Muscle of back (tissue), 11 donors: Measurements from ENCODE around the gene PTPN7. TPM values are rescaled to one million over a fixed set of nuclear protein-coding genes. Genes with fewer than 3 reads are reported as not detected.
"Not testable (repeated sequence)": the region's sequence is repeated elsewhere in the genome, so short reads cannot be mapped to it uniquely, and the experiment has no call there.

Experiments
- DNase-seq, 3 donors: peaks; one replicate each; pipeline versions ENCODE4 v3.0.0 to v3.0.0-alpha.2; 2013
- polyA plus RNA-seq, 10 donors: library from polyadenylated mRNA; unstranded; fragments of 120-200 nt; gene quantifications; one replicate each; pipeline ENCODE4 v1.2.1, GENCODE V29; 2013; ENCODE audit not compliant: insufficient read length in 10 of 10

PTPN7 gene
- polyA plus RNA-seq, 10 donors: 0.46 to 3.8 (median 0.78) TPM

- DNase-seq: peak in 2 of 3 donors; percentile 29 to 77
These were observed 28.2 kb downstream of the PTPN7 start for GRCh38 chr1:202131956-202132821.

GRCh38 chr1:202130816-202131522 is 29.4 kb downstream of the PTPN7 start:
- no peak for DNase-seq

- no peak for DNase-seq
These were observed 30.1 kb downstream of the PTPN7 start for GRCh38 chr1:202130297-202130721.

- DNase-seq: no peak
These were observed 30.7 kb downstream of the PTPN7 start for GRCh38 chr1:202129453-202130296.

GRCh38 chr1:202127836-202128622 is 32.4 kb downstream of the PTPN7 start:
- no peak for DNase-seq

DNA sequence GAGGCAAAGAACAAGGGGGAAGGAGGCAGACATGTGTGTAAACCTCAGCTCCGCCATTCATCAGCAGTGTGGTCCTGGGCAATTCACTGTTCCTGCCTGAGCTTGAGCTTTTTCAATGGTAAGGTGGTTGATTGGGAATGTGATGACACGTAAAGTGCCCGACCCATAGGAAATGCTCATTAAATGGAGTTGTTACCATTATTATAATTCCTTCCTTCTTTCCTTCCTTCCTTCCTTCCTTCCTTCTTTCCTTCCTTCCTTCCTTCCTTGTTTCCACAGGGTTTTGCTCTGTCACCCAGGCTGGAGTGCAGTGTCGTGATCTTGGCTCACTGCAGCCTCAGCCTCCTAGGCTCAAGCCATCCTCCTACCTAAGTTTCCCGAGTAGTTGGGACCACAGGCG is 33.3 kb downstream of the PTPN7 start:
- no peak for DNase-seq

DNA sequence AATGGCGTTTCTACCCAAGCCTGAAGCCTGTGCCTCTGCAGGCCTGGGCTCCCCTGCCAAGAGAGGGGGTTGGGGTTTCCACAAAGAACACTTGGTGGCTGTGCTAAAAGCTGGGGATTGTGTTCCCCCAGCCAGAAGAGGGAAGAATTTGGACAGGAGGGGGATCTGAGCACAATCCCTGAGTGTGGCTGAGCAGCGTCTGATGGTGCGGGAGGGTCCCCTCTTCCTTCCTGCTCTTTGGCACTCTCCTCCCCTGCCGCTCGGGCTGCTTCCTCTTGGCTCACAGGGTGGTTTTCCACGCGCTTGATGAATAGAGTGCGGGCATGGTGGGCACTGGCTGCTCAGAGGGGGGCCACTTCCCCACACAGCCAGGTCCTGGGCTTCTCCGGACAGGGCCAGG is 34.0 kb downstream of the PTPN7 start:
- DNase-seq: no peak

DNA sequence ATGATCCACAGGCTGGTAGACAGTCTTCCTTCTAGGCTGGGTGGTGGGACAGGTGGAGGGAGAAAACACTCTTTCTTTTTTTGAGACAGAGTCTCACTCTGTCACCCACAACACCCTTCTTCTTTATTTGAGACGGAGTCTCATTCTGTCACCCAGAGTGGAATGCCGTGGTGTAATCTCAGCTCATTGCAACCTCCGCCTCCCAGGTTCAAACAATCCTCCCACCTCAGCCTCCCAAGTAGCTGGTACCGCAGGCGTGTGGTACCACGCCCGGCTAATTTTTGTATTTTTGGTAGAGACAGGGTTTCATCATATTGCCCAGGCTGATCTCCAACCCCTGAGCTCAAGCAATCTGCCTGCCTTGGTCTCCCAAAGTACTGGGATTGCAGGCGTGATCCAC is 34.8 kb downstream of the PTPN7 start:
- DNase-seq: no peak

DNA sequence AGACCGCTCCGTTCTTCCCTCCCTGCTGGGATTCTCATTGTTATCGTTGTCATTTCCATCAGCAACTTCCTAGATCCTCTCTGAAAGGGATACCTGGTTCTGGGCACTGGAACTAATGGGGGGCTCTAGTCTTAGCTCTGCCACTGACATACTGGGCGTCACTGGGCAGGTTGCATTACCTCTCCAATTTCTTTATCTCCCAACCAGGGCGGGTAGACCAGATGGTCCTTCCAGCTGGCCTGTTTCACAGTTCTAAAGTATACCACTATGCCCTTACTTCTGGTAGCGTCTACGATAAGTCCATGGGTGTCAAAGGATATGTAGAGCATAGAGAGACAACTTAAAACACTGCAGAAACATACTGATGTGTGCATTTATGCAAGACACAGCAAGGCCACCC is 36.3 kb downstream of the PTPN7 start:
- DNase-seq: no peak

GRCh38 chr1:202123336-202123813 is 37.0 kb downstream of the PTPN7 start:
- no peak for DNase-seq

DNA sequence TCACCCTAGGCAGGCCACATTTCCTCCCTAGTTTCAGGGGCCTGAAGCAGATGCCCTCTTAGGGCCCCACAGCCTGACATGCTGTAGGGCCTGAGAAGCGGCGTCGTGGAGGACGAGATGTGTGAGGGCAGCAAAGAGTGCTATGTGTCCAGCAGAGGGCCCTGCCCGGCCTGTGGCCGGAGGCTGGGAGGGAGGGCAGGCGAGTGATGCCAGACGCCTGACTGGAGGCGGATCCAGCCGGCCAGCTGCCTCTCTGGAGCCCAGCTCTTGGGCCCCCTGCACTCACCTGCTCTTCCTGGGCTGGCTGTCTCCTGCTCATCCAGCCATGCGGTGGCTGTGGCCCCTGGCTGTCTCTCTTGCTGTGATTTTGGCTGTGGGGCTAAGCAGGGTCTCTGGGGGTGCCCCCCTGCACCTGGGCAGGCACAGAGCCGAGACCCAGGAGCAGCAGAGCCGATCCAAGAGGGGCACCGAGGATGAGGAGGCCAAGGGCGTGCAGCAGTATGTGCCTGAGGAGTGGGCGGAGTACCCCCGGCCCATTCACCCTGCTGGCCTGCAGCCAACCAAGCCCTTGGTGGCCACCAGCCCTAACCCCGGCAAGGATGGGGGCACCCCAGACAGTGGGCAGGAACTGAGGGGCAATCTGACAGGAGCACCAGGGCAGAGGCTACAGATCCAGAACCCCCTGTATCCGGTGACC is 37.6 kb downstream of the PTPN7 start, which contains the start of gene GPR37L1:
TSS of gene GPR37L1 (plus strand) at position 279 of the 697 bp plus-strand sequence. CDS start at position 326, 47 bp downstream.
- peak in 1 of 3 donors; percentile 34 for DNase-seq

GRCh38 chr1:202121006-202121405 is 39.4 kb downstream of the PTPN7 start:
- DNase-seq: no peak

- DNase-seq: no peak
These were observed 42.5 kb downstream of the PTPN7 start for GRCh38 chr1:202117898-202118371.

GRCh38 chr1:202116287-202116686 is 44.1 kb downstream of the PTPN7 start:
- DNase-seq: no peak

GRCh38 chr1:202113690-202114300 is 46.6 kb downstream of the PTPN7 start:
- no peak for DNase-seq

DNA sequence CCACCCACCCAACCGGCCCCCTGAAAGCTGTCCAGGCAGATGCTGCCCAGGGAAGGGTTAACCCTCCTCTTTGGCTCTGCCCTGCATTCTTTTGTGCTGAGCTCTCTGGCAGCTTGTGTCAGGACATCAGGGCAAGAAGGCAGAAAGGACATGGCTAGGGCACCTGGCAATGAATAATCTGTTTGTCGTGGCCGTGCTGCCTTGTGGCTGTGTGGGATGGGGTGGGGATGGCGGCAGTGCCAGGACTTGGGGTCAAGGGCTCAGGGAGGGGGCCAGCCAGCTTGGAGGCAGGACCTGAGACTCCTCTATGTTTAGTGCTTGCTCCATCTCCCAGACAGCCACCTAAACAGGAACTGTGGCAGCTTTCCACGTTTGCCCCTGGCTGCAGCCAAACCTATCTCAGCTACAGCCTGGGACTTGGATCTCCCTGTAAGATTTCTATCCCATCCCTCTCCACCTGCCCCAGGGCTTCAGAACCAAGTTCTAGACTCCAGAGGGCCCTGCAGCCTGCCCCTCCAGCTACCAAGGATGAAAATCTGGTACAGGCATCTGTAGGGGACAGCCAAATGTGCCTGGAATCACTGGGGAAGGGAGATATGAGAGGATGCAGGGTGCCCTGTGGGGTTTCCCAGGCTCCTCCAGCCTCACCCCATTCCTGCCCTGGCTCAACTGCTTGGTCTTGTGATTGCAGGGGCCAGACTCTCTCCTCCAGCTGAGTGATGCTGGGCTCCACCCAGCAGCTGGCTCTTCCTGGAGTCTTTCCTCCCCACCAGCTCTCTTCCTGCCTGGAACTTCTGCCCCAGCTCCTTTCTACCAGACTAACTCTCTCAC is 47.3 kb downstream of the PTPN7 start:
- DNase-seq: peak in 2 of 3 donors; percentile 28 to 55

DNA sequence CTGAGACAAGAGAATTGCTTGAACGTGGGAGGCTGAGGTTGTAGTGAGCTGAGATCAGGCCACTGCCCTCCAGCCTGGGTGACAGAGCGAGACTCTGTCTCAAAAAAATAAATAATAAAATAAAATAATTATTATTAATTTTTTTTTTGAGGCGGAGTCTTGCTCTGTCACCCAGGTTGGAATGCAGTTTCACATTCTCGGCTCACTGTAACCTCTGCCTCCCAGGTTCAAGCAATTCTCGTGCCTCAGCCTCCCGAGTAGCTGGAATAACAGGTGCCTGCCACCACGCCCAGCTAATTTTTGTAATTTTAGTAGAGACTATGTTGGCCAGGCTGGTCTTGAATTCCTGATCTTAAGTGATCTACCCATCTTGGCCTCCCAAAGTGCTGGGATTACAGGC is 48.8 kb downstream of the PTPN7 start:
- not testable (repeated sequence) for DNase-seq

GRCh38 chr1:202110977-202111376 is 49.4 kb downstream of the PTPN7 start:
- DNase-seq: no peak
